DND-41 (cell line): ENCODE results near the gene MGST2.

Experiments
- EZH2 ChIP-seq: IDR thresholded peaks from 3 replicates; pipeline ENCODE4 v1.6.1; 2012; ENCODE audit warnings: borderline replicate concordance, low read depth, mild to moderate bottlenecking, moderate library complexity, low read length, inconsistent platforms; ENCODE audit not compliant: severe bottlenecking
- TF ChIP-seq, protein P1 (sequence below): IDR thresholded peaks from 2 replicates; pipeline ENCODE4 v1.5.1; 2012; ENCODE audit warnings: borderline replicate concordance, low read length, moderate library complexity, mild to moderate bottlenecking; ENCODE audit not compliant: poor library complexity, severe bottlenecking; ENCODE audit errors: extremely low read depth

- TF ChIP-seq, protein P1, sequence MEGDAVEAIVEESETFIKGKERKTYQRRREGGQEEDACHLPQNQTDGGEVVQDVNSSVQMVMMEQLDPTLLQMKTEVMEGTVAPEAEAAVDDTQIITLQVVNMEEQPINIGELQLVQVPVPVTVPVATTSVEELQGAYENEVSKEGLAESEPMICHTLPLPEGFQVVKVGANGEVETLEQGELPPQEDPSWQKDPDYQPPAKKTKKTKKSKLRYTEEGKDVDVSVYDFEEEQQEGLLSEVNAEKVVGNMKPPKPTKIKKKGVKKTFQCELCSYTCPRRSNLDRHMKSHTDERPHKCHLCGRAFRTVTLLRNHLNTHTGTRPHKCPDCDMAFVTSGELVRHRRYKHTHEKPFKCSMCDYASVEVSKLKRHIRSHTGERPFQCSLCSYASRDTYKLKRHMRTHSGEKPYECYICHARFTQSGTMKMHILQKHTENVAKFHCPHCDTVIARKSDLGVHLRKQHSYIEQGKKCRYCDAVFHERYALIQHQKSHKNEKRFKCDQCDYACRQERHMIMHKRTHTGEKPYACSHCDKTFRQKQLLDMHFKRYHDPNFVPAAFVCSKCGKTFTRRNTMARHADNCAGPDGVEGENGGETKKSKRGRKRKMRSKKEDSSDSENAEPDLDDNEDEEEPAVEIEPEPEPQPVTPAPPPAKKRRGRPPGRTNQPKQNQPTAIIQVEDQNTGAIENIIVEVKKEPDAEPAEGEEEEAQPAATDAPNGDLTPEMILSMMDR = no peak
- no peak for TF ChIP-seq EZH2
Measured at GRCh38 chr4:139686988-139687387, 21.4 kb downstream of the MGST2 start.
